HG03039 (cell line): ENCODE measurements around the gene REC114.

ENCODE experiments used
- ATAC-seq: cut with Tn5 transposase; IDR thresholded peaks from one replicate; pipeline ENCODE4 v1.9.1; 2021; ENCODE audit warnings: mild to moderate bottlenecking, moderate library complexity; ENCODE audit not compliant: unreplicated experiment

REC114 gene

GRCh38 chr15:73601451-73602445 is 158.8 kb downstream of the REC114 start:
- no peak for ATAC-seq

GRCh38 chr15:73602446-73602843 is 159.5 kb downstream of the REC114 start:
- no peak for ATAC-seq

GRCh38 chr15:73602992-73603391 is 160.0 kb downstream of the REC114 start:
- ATAC-seq: no peak

- no peak for ATAC-seq
These were observed 161.5 kb downstream of the REC114 start for GRCh38 chr15:73604477-73604876.

- ATAC-seq: no peak
These were observed 162.9 kb downstream of the REC114 start for GRCh38 chr15:73605759-73606436.

GRCh38 chr15:73607405-73607804 is 164.4 kb downstream of the REC114 start:
- ATAC-seq: no peak

GRCh38 chr15:73607843-73608242 is 164.9 kb downstream of the REC114 start:
- ATAC-seq: no peak

- no peak for ATAC-seq
These were observed 165.5 kb downstream of the REC114 start for GRCh38 chr15:73608475-73608874.

GRCh38 chr15:73608941-73609340 is 166.0 kb downstream of the REC114 start:
- ATAC-seq: no peak
